OCI-LY1 (cell line): ENCODE results near the gene EIF2AK2.
A peak's percentile ranks its signal among the peaks of the same experiment; 100 is the strongest.

Experiments used
- H2AFZ ChIP-seq: fragments of 200-600 bp; sonication (generic), shearing (Covaris generic); 2 replicates; pipeline ENCODE4 v1.6.0; 2014; ENCODE audit warnings: antibody characterized with exemption, mild to moderate bottlenecking, low read length
- H3F3A ChIP-seq: fragments of 200-600 bp; sonication (generic), shearing (Covaris generic); 2 replicates; pipeline ENCODE4 v1.6.0; 2014; ENCODE audit warnings: mild to moderate bottlenecking, antibody characterized with exemption, low read length, moderate library complexity; ENCODE audit not compliant: insufficient read depth
- H3K27ac ChIP-seq: fragments of 200-600 bp; sonication (generic); 2 replicates; pipeline ENCODE4 v1.5.1; 2014; ENCODE audit warnings: low read length, mixed run types, mild to moderate bottlenecking, low read depth; ENCODE audit not compliant: poor library complexity, severe bottlenecking
- H3K27me3 ChIP-seq: fragments of 200-600 bp; sonication (generic); 2 replicates; pipeline ENCODE4 v1.6.0; 2014; ENCODE audit warnings: antibody characterized with exemption, mild to moderate bottlenecking, low read length, moderate library complexity; ENCODE audit not compliant: insufficient read depth
- H3K36me3 ChIP-seq: fragments of 200-600 bp; sonication (generic); 2 replicates; pipeline ENCODE4 v1.6.1; 2014; ENCODE audit warnings: mild to moderate bottlenecking, antibody characterized with exemption, low read length, moderate library complexity, mixed read lengths; ENCODE audit not compliant: insufficient read depth
- H3K4me1 ChIP-seq: fragments of 200-600 bp; sonication (generic); 2 replicates; pipeline ENCODE4 v1.5.1; 2014; ENCODE audit warnings: mild to moderate bottlenecking, low read length, moderate library complexity; ENCODE audit not compliant: insufficient read depth, severe bottlenecking
- H3K4me2 ChIP-seq: fragments of 200-600 bp; sonication (generic), shearing (Covaris generic); 2 replicates; pipeline ENCODE4 v1.6.1; 2014; ENCODE audit warnings: low read length
- H3K4me3 ChIP-seq: fragments of 200-600 bp; sonication (generic); 2 replicates; pipeline ENCODE4 v1.5.1; 2014; ENCODE audit warnings: low read length, low read depth, mild to moderate bottlenecking, mixed read lengths; ENCODE audit not compliant: poor library complexity, severe bottlenecking
- H3K79me2 ChIP-seq: fragments of 200-600 bp; shearing (Covaris generic); 2 replicates; pipeline ENCODE4 v1.6.1; 2016; ENCODE audit warnings: mixed run types, low read length, mixed read lengths; ENCODE audit not compliant: insufficient read depth
- H3K9ac ChIP-seq: fragments of 200-600 bp; sonication (generic), shearing (Covaris generic); 2 replicates; pipeline ENCODE4 v1.6.1; 2014; ENCODE audit warnings: mild to moderate bottlenecking, low read length, mixed read lengths
- H3K9me2 ChIP-seq: fragments of 200-600 bp; sonication (generic), shearing (Covaris generic); 2 replicates; pipeline ENCODE4 v1.6.1; 2014; ENCODE audit warnings: low read depth, mild to moderate bottlenecking, low read length, mixed read lengths
- H3K9me3 ChIP-seq: fragments of 200-600 bp; shearing (Covaris generic); 2 replicates; pipeline ENCODE4 v1.6.1; 2014; ENCODE audit warnings: low read length, mixed read lengths
- H4K20me1 ChIP-seq: fragments of 200-600 bp; sonication (generic), shearing (Covaris generic); 2 replicates; pipeline ENCODE4 v1.6.0; 2016; ENCODE audit warnings: mild to moderate bottlenecking, low read length; ENCODE audit not compliant: insufficient read depth
- EZH2 ChIP-seq: fragments of 200-600 bp; sonication (generic), shearing (Covaris generic); IDR thresholded peaks from 2 replicates; pipeline ENCODE4 v1.8.0; 2017; ENCODE audit warnings: borderline replicate concordance, mixed run types, mild to moderate bottlenecking, antibody characterized with exemption, low read length, moderate library complexity, mixed read lengths
- TF ChIP-seq, protein P1 (sequence below): fragments of 200-600 bp; sonication (generic), shearing (Covaris generic); IDR thresholded peaks from 2 replicates; pipeline ENCODE4 v1.5.1; 2017; ENCODE audit warnings: mild to moderate bottlenecking, antibody characterized with exemption, low read length, moderate library complexity, mixed read lengths

The EIF2AK2 gene

DNA sequence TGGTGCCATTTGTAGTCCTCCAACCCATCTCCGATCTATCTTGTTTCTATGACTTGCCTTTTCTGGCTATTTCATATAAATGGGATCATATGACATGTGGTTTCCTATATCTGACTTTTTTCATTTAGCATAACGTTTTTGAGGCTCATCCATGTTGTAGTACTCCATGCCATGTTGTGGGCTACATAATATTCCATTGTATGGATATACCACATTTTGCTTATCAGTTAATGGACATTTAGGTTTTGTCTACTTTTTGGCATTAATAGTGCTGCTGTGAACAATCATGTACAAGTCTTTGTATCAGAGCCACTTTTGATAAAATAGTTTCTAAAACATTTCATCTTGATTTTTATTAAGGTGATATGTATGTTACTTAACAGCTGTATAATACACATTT lies 46.9 kb upstream of the EIF2AK2 start:
- peaks cover 43% of the 10 kb centered on the region for H3K79me2 ChIP-seq
- no peaks in the 10 kb centered on the region for H3K27me3 ChIP-seq
- H3K27ac ChIP-seq: no peak overlapping the region
- no peak overlapping the region for H3K4me2 ChIP-seq
- H3K9me3 ChIP-seq: peaks cover 24% of the 10 kb centered on the region
- peaks cover 97% of the 10 kb centered on the region for H3K36me3 ChIP-seq
- no peak overlapping the region for H3K9ac ChIP-seq
- no peaks in the 10 kb centered on the region for H4K20me1 ChIP-seq
- H3K4me1 ChIP-seq: peaks cover 8% of the 10 kb centered on the region
- no peak overlapping the region for H2AFZ ChIP-seq
- TF ChIP-seq, protein P1, sequence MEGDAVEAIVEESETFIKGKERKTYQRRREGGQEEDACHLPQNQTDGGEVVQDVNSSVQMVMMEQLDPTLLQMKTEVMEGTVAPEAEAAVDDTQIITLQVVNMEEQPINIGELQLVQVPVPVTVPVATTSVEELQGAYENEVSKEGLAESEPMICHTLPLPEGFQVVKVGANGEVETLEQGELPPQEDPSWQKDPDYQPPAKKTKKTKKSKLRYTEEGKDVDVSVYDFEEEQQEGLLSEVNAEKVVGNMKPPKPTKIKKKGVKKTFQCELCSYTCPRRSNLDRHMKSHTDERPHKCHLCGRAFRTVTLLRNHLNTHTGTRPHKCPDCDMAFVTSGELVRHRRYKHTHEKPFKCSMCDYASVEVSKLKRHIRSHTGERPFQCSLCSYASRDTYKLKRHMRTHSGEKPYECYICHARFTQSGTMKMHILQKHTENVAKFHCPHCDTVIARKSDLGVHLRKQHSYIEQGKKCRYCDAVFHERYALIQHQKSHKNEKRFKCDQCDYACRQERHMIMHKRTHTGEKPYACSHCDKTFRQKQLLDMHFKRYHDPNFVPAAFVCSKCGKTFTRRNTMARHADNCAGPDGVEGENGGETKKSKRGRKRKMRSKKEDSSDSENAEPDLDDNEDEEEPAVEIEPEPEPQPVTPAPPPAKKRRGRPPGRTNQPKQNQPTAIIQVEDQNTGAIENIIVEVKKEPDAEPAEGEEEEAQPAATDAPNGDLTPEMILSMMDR: no peak
- TF ChIP-seq EZH2: no peak
- H3K9me2 ChIP-seq: no peaks in the 10 kb centered on the region
- no peaks in the 10 kb centered on the region for H3F3A ChIP-seq
- H3K4me3 ChIP-seq: no peak overlapping the region

GRCh38 chr2:37201766-37202165 lies 45.0 kb upstream of the EIF2AK2 start:
- Histone ChIP-seq H2AFZ (no peak overlapping the region), H3K9me2 (no peaks in the 10 kb centered on the region), H3K9ac (no peak overlapping the region), H3K4me3 (no peak overlapping the region), H3K36me3 (peaks cover 82% of the 10 kb centered on the region), H3K4me2 (no peak overlapping the region), H3K27ac (peak overlapping the region; percentile 28), H3K79me2 (peaks cover 44% of the 10 kb centered on the region), H3F3A (no peaks in the 10 kb centered on the region), H3K27me3 (no peaks in the 10 kb centered on the region), H4K20me1 (no peaks in the 10 kb centered on the region), H3K4me1 (peaks cover 23% of the 10 kb centered on the region), H3K9me3 (peaks cover 17% of the 10 kb centered on the region)
- TF ChIP-seq EZH2: no peak
- TF ChIP-seq, protein P1: no peak

DNA sequence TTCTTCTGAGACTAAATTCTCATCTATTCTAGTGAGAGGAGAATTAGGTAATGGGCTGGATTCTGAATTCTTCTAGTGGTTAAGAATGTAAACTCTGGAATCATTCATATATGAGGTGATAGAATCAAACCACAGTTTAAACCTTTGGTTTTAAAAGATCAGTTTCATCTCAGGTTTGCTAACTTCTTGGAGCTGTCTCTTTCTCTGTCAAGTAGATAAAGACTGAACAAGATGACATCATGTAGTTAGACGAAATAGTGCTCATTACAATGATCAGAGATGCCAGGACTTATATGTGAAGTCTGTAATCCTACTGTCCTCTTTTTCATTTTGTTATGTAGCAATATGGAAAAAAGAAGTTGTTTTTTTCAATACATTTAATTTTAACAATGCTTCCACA lies 44.4 kb upstream of the EIF2AK2 start:
- H3K4me1 ChIP-seq: peaks cover 23% of the 10 kb centered on the region
- H3F3A ChIP-seq: no peaks in the 10 kb centered on the region
- H3K9me3 ChIP-seq: peaks cover 11% of the 10 kb centered on the region; the same call in 1 of the 2 replicates
- H4K20me1 ChIP-seq: no peaks in the 10 kb centered on the region
- no peak overlapping the region for H3K9ac ChIP-seq
- no peak overlapping the region for H3K4me3 ChIP-seq
- no peaks in the 10 kb centered on the region for H3K27me3 ChIP-seq
- H3K9me2 ChIP-seq: no peaks in the 10 kb centered on the region
- peaks cover 38% of the 10 kb centered on the region for H3K79me2 ChIP-seq
- peaks cover 77% of the 10 kb centered on the region for H3K36me3 ChIP-seq
- no peak overlapping the region for H3K27ac ChIP-seq
- TF ChIP-seq, protein P1: no peak
- no peak for TF ChIP-seq EZH2
- H3K4me2 ChIP-seq: no peak overlapping the region
- no peak overlapping the region for H2AFZ ChIP-seq
